Measurements from ENCODE around the gene GTF2E1.
"Not testable (repeated sequence)": the region's sequence is repeated elsewhere in the genome, so short reads cannot be mapped to it uniquely, and the experiment has no call there.

GRCh38 chr3:120758551-120758950, 16.0 kb downstream of the GTF2E1 start:
- TF ChIP-seq POLR2A (IDR thresholded peaks at IDR 0.05; ENCODE audit: low read depth, low read length); NR2C1 (IDR thresholded peaks at IDR 0.05): not testable (repeated sequence)
